GM06990 (cell line): ENCODE results near the gene IFFO2.

Experiments used
- DNase-seq: peaks from one replicate; pipeline ENCODE4 v3.0.0-alpha.2; 2011; ENCODE audit not compliant: insufficient read length; ENCODE audit errors: extremely low read depth
- H3K27me3 ChIP-seq: replicated peaks from 2 replicates; pipeline ENCODE4 v1.6.0; 2011; ENCODE audit warnings: low read length; ENCODE audit not compliant: control insufficient read depth, insufficient read depth
- H3K36me3 ChIP-seq: 2 replicates; pipeline ENCODE4 v1.5.1; 2011; ENCODE audit warnings: low read length; ENCODE audit not compliant: control insufficient read depth, insufficient read depth
- H3K4me3 ChIP-seq: replicated peaks from 2 replicates; pipeline ENCODE4 v1.5.1; 2011; ENCODE audit warnings: low read depth, mild to moderate bottlenecking, control low read depth, low read length
- TF ChIP-seq, protein P1 (sequence below): IDR thresholded peaks from 2 replicates; pipeline ENCODE4 v1.5.1; 2011; ENCODE audit warnings: low read length, control low read depth, mild to moderate bottlenecking, inconsistent platforms; ENCODE audit not compliant: insufficient read depth, poor library complexity, severe bottlenecking

IFFO2 gene

DNA sequence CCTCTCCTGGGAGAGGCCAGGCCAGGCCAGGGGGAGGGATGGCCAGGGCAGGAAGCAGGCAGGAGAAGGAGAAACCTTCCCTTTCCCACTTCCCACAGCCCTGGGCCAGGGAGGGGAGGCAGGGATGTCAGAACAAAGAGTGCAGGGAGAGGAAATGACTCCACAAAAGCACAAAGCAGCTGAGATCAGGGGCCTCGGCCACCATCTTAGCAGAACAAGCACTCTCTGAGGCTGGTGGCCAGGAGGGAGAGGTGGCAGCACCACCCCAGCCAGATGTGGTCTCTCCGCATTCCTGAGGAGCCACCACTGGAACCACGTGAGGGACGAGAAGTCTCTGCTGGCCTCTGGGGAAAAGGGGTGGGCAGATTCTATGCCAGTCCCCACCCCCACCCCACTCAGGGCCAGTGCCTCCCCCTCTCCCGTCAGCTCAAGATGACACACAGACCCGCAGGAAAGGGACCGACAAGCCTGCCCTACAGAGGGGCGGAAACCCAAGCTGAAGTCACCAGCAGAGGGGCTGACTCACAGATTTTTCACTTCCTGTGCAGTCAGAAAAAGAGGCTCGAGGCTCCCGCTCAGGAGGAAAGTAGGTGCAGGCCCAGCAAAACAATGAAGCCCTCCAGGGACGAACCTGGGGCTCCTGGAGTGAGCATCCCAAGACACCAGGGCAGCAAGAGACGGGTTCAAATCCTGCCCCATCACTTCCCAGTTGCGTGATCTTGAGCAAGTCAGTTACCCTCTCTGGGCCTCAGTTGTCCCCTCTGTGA is 30.0 kb downstream of the IFFO2 start:
- Histone ChIP-seq H3K4me3 (peak overlapping the region; percentile 55), H3K36me3 (no peaks in the 10 kb centered on the region), H3K27me3 (no peaks in the 10 kb centered on the region)
- DNase-seq: peak; percentile 80
- TF ChIP-seq, protein P1, sequence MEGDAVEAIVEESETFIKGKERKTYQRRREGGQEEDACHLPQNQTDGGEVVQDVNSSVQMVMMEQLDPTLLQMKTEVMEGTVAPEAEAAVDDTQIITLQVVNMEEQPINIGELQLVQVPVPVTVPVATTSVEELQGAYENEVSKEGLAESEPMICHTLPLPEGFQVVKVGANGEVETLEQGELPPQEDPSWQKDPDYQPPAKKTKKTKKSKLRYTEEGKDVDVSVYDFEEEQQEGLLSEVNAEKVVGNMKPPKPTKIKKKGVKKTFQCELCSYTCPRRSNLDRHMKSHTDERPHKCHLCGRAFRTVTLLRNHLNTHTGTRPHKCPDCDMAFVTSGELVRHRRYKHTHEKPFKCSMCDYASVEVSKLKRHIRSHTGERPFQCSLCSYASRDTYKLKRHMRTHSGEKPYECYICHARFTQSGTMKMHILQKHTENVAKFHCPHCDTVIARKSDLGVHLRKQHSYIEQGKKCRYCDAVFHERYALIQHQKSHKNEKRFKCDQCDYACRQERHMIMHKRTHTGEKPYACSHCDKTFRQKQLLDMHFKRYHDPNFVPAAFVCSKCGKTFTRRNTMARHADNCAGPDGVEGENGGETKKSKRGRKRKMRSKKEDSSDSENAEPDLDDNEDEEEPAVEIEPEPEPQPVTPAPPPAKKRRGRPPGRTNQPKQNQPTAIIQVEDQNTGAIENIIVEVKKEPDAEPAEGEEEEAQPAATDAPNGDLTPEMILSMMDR: no peak

- TF ChIP-seq, protein P1: no peak
- H3K36me3 ChIP-seq: no peaks in the 10 kb centered on the region; the same call in 1 of the 2 replicates
- no peak for DNase-seq
- no peaks in the 10 kb centered on the region for H3K27me3 ChIP-seq
- H3K4me3 ChIP-seq: no peak overlapping the region
Observed at GRCh38 chr1:18925279-18925678, 31.2 kb downstream of the IFFO2 start.

GRCh38 chr1:18924221-18924691 is 32.2 kb downstream of the IFFO2 start:
- Histone ChIP-seq H3K27me3 (no peaks in the 10 kb centered on the region), H3K4me3 (no peak overlapping the region), H3K36me3 (no peaks in the 10 kb centered on the region; the same call in 1 of the 2 replicates)
- DNase-seq: no peak
- TF ChIP-seq, protein P1: no peak

DNA sequence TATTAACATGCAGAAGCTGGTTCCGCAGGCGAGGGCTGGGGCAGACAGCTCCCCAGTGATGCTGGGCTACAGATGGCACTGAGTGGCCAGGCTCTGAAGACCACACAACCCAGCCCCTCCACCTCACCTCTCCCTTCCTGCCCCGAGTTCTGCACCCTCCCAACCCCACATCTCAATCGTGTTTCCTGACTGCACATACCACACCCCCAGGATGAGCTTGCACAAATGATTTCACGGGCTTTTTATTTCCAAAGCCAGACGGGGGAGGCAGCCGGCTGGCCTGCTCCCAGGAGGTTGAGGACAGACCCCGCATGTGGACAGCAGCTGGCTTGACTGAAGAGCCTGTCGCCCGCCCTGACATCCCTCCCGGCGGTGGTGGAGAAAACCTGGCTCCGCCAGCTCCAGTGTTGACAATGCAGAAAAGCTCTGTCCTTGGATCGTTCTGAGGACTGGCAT is 32.7 kb downstream of the IFFO2 start:
- Histone ChIP-seq H3K36me3 (no peaks in the 10 kb centered on the region; the same call in none of the 2 replicates), H3K27me3 (no peaks in the 10 kb centered on the region), H3K4me3 (no peak overlapping the region)
- no peak for DNase-seq
- TF ChIP-seq, protein P1: no peak

DNA sequence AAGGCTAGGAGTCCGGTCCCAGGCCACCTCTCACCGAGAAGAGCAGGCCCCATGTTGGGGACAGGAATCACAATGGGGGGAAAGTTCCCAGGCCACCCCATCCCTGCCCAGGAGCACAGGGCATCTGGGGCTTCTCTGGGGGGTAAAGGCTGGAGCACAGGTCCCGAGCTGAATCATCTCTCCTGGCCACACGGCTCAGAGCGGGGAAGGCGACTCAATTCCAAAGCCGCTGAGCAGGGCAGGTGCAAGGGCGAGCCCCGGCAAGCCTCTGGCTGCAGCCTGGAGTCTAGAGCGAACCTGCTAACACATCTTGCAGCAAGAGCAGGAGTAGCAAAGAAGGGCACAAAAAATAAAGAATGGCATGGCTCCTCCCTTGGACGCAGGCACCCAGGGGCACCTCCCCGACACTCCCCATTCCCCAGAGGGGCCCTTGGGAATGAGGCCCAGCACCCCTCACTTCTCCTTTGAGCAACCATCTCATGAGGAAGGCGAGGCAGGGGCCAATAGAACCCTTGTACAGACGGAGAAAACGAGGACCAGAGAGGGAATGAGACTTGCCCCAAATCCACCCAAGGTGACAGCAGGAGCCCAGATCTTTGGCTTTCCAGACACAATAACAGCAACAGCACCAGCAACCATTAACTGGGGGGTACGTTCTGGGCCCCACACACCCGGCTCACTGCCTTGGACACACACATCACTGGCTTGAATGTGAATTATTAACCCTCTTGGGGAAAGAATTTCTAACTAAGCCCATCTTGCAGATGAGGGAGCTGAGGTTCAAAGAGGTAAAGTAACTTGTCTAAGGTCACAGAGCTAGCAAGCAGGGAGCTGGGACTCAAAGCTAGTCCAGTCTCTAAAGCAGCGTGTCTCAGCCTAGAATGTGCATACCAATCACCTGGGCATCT is 33.4 kb downstream of the IFFO2 start:
- no peak overlapping the region for H3K4me3 ChIP-seq
- TF ChIP-seq, protein P1: no peak
- H3K36me3 ChIP-seq: no peaks in the 10 kb centered on the region; the same call in none of the 2 replicates
- no peaks in the 10 kb centered on the region for H3K27me3 ChIP-seq
- no peak for DNase-seq
